Nephron progenitor cell (in vitro differentiated cells): ENCODE results near the gene ZNF43.

Experiments
- DNase-seq: peaks from one replicate; pipeline ENCODE4 v3.0.0; 2021
- H3K27ac Mint-ChIP-seq: 2 replicates; pipeline ENCODE4 v1.8.0; 2021; ENCODE audit warnings: mild to moderate bottlenecking, moderate library complexity, mixed read lengths
- H3K27me3 Mint-ChIP-seq: 2 replicates; pipeline ENCODE4 v1.8.0; 2021; ENCODE audit warnings: mild to moderate bottlenecking, low read depth, mixed read lengths; ENCODE audit not compliant: poor library complexity
- H3K36me3 Mint-ChIP-seq: 2 replicates; pipeline ENCODE4 v1.8.0; 2021; ENCODE audit warnings: low read depth, mixed read lengths
- H3K4me1 Mint-ChIP-seq: 2 replicates; pipeline ENCODE4 v1.8.0; 2021; ENCODE audit warnings: mixed read lengths
- H3K4me3 Mint-ChIP-seq: 2 replicates; pipeline ENCODE4 v1.8.0; 2021; ENCODE audit warnings: mild to moderate bottlenecking, moderate library complexity, mixed read lengths
- H3K9me3 Mint-ChIP-seq: 2 replicates; pipeline ENCODE4 v1.8.0; 2021; ENCODE audit warnings: mild to moderate bottlenecking, moderate library complexity, mixed read lengths
- TF ChIP-seq, protein P1 (sequence below): fragments of 200-600 bp; sonication (generic); IDR thresholded peaks from 2 replicates; pipeline ENCODE4 v1.5.0; 2021; ENCODE audit warnings: antibody characterized with exemption

The ZNF43 gene

DNA sequence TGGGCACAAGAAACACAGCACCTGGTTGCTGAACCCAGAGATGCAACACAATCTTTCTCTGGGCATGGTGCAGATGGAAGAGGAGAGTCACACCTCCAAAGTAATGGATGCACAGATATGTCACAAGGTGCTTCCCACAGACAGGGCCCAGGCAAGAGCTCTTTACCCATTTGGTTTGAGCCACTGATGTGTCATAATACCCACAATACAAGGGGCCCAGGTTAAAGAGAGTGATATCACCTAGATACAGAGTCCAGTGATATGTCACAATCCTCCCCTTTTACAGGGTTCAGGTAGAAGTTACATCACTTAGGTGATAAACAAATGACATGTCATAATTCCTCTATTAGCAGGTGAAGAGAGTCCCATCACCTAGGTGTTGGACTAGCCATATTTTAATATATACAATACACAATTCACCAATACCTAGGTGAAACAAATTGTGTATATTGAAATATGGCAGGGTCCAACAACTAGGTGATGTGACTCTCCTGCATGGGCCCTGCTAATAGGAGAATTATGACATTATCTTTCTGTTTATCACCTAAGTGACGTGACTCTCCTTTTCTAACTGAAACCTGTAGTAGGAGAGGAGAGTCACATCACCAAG lies 5.6 kb upstream of the ZNF43 start:
- Mint-ChIP-seq H3K4me3 (no peak overlapping the region), H3K27me3 (no peaks in the 10 kb centered on the region), H3K9me3 (peaks cover 7% of the 10 kb centered on the region), H3K36me3 (peaks cover 85% of the 10 kb centered on the region), H3K27ac (no peak overlapping the region), H3K4me1 (peaks cover 11% of the 10 kb centered on the region)
- no peak for DNase-seq
- TF ChIP-seq, protein P1, sequence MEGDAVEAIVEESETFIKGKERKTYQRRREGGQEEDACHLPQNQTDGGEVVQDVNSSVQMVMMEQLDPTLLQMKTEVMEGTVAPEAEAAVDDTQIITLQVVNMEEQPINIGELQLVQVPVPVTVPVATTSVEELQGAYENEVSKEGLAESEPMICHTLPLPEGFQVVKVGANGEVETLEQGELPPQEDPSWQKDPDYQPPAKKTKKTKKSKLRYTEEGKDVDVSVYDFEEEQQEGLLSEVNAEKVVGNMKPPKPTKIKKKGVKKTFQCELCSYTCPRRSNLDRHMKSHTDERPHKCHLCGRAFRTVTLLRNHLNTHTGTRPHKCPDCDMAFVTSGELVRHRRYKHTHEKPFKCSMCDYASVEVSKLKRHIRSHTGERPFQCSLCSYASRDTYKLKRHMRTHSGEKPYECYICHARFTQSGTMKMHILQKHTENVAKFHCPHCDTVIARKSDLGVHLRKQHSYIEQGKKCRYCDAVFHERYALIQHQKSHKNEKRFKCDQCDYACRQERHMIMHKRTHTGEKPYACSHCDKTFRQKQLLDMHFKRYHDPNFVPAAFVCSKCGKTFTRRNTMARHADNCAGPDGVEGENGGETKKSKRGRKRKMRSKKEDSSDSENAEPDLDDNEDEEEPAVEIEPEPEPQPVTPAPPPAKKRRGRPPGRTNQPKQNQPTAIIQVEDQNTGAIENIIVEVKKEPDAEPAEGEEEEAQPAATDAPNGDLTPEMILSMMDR: no peak

DNA sequence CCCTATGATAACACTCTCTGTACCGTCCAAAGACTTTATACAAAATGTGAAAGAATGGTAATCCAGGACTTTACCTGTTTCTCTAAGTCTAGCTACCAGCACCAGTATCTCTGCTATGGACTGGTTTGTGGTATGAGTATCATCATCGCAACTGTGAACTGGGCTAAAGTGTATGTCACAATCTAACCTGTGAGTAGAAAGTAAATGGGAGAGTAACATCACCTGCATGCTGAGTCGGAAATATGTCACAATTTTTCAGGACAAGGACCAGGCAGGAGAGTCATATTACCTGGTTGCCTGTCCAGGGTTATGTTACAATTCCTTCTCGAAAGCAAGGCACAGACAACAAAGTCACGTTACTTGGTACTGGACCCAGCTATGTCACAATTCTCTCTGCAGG lies 5.1 kb upstream of the ZNF43 start:
- Mint-ChIP-seq H3K9me3 (peaks cover 5% of the 10 kb centered on the region), H3K36me3 (peaks cover 81% of the 10 kb centered on the region), H3K4me1 (peaks cover 16% of the 10 kb centered on the region), H3K4me3 (no peak overlapping the region), H3K27me3 (no peaks in the 10 kb centered on the region), H3K27ac (no peak overlapping the region)
- TF ChIP-seq, protein P1: no peak
- DNase-seq: no peak

DNA sequence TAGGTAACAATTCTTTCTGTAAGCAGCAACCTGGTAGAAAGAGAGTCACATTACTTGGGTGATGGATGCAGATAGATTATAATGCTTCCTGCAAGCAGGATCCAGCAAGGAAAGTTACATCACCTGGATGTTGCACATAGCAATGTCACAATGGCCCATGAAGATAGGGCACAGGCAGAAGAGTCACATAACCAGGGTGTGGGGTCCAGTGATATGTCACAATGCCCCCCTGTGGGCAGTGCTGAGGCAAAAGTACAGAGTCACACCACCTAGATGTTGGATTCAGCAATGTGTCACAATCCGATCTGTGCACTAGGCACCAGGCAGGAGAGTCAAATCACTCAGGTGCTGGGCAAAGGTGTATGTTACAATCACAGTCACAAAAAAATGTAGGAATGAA lies 4.0 kb upstream of the ZNF43 start:
- Mint-ChIP-seq H3K4me3 (no peak overlapping the region), H3K36me3 (peaks cover 80% of the 10 kb centered on the region), H3K9me3 (peaks cover 14% of the 10 kb centered on the region), H3K27me3 (peaks cover 5% of the 10 kb centered on the region), H3K4me1 (peaks cover 23% of the 10 kb centered on the region), H3K27ac (peak overlapping the region; percentile 32)
- no peak for DNase-seq
- TF ChIP-seq, protein P1: no peak

DNA sequence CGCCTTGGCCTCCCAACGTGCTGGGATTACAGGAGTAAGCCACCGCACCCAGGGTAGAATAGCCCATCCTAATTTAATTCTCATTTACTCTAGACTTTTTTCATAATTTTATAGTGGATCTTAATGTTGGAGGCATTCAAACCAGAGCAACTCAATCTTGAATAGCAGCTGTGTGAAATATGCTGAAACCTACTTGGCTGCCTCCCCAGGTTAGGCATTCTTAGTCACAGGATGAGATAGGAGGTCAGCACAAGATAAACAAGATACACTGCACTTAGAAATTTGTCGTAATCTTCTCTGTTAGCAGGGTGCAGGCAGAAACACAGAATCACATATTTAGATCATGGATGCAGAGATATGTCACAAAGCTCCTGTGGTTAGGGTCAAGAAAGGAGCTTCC lies 2.7 kb upstream of the ZNF43 start:
- H3K4me3 Mint-ChIP-seq: no peak overlapping the region
- peaks cover 78% of the 10 kb centered on the region for H3K36me3 Mint-ChIP-seq
- peaks cover 8% of the 10 kb centered on the region for H3K27me3 Mint-ChIP-seq
- TF ChIP-seq, protein P1: no peak
- no peak overlapping the region for H3K27ac Mint-ChIP-seq
- no peak for DNase-seq
- peaks cover 27% of the 10 kb centered on the region for H3K9me3 Mint-ChIP-seq
- H3K4me1 Mint-ChIP-seq: peaks cover 23% of the 10 kb centered on the region

DNA sequence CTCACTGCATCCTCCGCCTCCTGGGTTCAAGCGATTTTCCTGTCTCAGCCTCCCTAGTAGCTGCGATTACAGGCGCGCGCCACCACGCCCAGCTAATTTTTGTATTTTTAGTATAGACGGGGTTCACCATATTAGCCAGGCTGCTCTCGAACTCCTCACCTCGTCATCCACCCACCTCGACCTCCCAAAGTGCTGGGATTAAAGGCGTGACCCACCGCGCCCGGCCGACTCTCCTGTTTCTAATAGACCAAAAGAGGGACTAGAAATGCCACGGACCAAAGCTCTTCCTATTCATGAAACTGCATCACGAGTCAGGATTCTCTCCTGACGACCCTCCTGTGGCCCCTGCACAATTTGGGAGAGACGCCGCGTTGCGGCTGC lies 563 bp downstream of the ZNF43 start:
- H3K36me3 Mint-ChIP-seq: peaks cover 82% of the 10 kb centered on the region

DNA sequence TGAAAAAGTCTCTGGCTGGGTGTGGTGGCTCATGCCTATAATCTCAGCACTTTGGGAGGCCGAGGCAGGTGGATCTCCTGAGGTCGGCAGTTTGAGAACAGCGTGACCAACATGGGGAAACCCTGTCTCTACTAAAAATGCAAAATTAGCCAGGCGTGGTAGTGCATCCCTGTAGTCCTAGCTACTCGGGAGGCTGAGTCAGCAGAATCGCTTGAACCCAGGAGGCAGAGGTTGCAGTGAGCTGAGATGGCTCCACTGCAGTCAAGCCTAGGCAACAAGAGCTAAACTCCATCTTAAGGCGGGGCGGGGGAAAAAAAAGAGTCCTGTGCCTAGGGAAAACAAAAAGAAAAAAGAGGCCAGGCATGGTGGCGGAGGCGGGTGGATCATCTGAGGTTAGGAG lies 2.2 kb downstream of the ZNF43 start:
- peaks cover 82% of the 10 kb centered on the region for H3K36me3 Mint-ChIP-seq
- H3K4me3 Mint-ChIP-seq: peak overlapping the region; percentile 81
- H3K27ac Mint-ChIP-seq: no peak overlapping the region
- TF ChIP-seq, protein P1: no peak
- DNase-seq: no peak
- H3K9me3 Mint-ChIP-seq: peaks cover 75% of the 10 kb centered on the region
- H3K4me1 Mint-ChIP-seq: peaks cover 23% of the 10 kb centered on the region
- H3K27me3 Mint-ChIP-seq: peaks cover 9% of the 10 kb centered on the region

More for the DNA sequence above, 563 bp downstream of the ZNF43 start:
- Mint-ChIP-seq H3K4me1 (peaks cover 23% of the 10 kb centered on the region), H3K9me3 (peaks cover 59% of the 10 kb centered on the region), H3K27ac (peak overlapping the region; percentile 100), H3K27me3 (peaks cover 9% of the 10 kb centered on the region), H3K4me3 (peak overlapping the region; percentile 99)
- TF ChIP-seq, protein P1: no peak
- no peak for DNase-seq
